NCI-H2171 treated with DMSO at 0.1 percent for 48 hours (cell line): ENCODE measurements around the gene STK32C.
"Not testable (repeated sequence)": the region's sequence is repeated elsewhere in the genome, so short reads cannot be mapped to it uniquely, and the experiment has no call there.

ENCODE experiments used
- DNase-seq: peaks from one replicate; lab custom pipeline; 2025; lab: John Stamatoyannopoulos, UW

STK32C gene

DNA sequence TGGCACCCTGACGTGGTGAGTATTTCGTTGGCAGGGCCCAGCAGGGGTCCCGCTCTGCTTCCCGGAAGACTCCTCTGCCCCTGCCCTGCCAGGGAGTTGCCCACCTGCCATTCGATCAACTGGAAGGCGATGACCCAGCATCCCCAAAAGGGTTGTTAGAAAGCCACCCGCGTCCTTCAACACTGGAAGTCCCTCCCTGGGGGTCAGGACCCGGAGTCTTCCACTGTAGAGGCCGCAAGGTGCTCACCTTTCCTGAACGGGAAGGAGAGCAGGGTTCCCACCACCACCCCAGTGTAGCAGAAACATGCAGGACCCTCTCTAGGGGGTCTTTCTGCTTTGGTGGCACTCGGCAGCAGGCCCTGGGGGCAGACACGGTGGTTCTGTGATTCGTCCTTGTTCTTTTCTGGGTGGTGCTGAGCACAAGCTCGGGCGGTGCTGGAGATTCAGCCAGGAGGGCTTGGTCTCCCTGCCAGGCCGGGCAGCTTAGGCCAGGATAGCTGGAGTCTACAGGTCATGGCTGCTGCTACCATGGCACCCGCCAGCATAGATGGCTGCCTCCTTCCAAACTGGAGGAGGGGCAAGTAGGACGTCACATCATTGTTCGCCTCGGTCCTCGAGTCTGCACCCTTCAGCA lies 140.6 kb downstream of the STK32C start:
- no peak for DNase-seq

DNA sequence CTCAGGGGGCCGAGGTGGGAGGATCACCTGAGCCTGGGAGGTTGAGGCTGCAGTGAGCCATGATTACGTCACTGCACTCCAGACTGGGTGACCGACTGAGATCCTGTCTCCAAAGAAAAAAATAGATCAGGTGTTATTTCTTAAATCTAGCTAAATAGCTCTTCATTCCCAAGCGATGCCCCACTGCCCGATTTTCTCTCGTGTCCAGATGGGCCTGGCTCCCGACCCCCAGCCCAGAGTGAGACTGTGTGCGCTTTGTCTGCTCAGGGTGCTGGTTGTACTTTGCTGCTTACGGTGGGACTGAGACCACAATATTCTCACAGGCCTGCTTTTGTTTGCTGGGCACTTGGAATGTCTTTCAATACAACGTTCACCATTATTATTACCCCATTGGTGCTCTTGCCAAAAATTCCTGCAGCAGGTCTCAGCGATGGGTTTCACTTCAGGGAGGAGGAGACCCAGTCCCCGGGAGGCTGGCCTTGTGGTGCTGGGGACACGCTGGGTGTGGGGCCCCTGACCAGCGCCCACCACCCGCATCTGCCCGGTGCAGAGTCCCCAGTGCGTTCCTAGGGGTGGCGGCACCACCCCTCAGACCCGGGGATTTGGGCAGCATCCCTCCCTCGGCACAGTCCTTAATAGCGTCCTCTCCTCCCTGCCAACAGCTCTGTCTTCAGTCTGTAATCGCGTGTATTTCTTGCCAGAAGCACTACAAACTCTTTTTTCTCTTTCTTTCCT lies 141.4 kb downstream of the STK32C start:
- no peak for DNase-seq

DNA sequence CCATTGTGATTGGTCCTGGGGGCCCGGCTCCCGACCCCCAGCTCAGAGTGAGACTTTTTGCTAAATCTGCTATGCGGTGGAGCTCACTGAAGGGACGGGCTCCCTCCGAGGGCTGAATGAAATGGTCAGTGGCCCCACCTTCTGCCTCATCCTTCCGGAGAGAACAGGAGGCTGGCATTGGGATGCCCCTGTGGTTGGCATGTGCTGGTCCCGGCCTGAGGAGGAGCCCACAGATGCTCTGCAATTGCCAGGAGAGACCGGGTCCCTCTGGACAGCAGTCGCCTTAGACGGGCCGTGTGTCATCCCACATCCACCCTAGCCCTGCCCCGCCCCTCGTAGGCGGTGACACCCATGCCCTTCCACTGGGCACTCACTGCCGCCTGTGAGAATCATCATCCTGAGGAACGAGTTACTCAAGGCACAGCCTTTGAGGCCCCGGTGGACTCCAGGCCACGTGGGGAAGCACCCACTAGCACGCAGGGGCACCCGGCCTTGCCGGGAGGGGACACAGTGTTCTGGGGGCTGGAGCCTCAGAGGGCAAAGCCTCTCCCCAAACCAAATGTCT lies 142.3 kb downstream of the STK32C start:
- DNase-seq, result no peak

DNA sequence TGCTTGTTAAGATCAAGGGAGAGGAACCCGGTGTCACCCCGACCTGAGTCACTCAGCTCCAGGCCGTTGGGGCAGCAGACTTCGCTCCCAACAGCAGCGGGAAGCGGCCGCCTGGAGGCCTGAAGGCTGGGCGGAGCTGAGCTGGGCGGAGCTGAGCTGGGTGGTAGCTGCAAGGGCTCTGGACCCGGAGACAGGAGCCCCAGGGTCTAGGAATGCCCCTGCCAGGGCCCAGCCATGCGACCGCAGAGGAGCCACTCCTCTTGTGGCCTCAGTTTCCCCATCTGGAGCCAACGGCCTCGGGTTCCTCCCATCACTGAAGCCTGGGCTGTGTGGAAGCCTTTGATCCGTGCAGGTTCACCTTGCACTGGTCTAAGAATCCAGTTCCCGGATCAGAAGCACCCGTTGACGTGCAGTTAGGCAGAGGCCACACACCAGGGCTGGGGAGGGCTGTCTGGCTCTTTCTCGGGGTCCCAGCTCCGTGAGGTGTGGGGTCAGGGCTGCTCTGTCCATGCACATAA lies 142.9 kb downstream of the STK32C start:
- DNase-seq, result no peak

DNA sequence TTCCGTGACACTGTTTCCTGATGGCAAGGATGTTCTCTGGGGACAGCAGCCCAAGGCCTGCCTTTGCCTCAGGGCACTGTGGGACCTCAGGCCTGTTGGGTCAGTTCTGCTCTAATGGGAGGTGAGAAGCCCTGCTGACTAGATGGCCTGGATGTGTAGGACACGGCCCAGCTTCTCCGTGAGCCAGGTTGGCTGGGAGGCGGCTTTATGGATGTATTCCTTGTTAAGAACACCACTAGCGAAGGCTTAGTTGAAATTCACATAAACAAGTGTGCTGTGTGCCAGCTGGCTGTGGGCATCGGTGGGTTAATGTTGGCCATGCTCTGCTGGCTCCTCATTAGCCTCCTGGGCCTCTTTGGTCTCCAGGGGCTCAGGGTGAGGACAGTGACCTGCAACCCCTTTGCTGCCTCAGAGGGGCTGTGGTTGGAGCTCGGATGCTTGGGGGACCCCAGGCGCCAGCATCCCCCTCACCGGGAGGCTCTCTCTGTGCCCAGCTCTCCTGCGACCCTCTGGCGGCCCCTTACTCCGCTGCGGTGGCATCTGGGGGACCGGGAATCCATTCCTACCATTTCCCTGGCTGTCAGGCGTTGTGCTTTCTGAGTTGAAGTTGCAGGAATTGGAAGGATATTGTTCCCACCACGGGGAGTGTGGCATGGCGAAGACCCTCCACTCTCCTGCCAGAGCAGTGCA lies 143.8 kb downstream of the STK32C start:
- DNase-seq, result no peak

DNA sequence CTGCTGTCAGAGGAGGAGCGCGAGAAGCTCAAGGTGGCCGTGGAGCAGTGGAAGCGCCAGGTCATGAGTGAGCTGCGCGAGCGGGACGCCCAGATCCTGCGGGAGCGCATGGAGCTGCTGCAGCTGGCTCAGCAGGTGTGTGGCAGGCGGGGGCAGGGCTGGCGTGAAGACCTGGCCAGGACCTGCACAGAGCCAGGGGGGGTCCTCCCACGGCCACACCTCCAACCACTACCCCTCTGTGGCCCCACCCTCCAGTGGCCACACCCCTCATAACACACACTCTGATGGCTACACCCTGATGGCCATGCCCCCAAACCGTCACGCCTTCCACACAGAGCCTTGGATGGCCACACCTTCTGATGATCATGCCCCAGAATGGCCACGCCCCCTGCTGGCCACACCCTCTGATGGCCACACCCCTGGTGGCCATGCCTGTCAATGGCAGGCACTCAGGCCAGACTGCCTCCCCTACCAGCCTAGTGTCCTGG lies 144.4 kb downstream of the STK32C start:
- DNase-seq, result peak; percentile 41

DNA sequence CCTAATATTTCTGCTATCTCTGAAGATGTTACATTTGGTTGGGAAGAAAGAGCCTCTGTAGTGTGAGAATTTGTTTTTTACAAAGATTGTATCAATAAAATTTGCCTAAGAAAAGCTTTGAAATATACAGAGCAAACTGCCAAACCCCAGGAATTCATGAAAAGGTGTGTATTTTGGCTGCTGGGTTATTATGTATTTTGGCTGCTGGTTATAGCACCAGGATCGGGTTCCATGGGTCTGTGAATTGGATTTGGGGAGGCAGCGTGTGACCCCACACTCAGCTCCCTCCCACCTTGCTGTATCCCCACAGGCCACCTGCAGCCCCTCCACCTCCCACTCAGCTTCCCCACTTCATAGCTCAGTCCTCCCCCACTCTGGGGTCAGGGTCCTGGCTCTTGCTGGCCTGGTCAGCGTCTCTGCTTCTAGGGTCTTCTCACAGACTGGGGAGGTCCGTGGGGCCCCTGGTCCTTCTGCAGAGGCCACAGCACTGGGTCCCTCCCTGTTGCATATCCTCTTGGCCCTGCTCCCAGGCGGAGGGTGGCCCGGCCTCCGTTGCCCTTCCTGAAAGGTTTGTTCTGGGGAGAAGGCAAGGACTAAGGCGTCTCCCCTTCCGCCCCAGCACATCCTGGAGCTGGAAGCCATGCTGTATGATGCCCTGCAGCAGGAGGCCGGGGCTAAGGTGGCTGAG lies 145.0 kb downstream of the STK32C start:
- DNase-seq, result no peak

DNA sequence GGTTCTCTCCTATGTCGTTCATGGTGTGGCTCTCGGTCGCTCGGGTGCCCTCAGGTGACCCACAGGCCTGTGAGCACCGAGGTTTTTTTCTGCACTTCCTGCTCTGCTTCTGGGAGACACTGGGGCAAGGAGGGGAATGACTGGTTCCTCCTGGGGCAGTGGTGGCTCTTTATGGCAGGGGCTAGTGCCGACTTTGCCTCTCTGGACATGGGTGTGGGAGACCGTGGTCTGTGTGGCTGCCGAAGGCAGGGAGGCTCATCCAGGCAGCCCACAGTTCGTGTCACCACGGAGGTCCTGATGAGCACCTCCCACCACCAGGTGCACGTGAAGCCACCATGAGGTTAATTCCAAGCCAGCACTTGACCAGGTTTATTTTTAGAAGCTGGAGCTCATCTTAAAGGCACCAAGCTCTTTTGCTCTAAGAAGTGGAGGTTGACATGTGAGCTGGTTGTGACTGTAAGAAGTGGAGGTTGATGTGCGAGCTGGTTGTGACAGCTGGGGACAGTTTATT lies 145.7 kb downstream of the STK32C start:
- DNase-seq, result peak; percentile 7

DNA sequence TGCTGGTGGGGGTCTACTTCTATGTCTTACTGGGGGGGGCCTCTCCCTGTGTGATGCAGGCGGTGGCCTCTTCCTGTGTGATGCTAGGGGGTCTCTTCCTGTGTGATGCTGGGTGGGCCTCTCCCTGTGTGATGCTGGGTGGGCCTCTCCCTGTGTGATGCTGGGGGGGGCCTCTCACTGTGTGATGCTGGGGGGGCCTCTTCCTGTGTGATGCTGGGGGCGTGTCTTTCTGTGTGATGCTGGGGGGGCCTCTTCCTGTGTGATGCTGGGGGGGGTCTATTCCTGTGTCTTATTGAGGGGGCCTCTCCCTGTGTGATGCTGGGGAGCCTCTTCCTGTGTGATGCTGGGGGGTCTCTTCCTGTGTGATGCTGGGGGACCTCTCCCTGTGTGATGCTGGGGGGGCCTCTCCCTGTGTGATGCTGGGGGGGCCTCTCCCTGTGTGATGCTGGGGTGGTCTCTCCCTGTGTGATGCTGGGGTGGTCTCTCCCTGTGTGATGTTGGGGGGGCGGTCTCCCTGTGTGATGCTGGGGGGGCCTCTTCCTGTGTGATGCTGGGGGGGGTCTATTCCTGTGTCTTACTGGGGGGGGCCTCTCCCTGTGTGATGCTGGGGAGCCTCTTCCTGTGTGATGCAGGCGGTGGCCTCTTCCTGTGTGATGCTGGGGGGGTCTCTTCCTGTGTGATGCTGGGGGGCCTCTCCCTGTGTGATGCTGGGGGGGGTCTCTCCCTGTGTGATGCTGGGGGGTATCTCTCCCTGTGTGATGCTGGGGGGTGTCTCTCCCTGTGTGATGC lies 146.7 kb downstream of the STK32C start:
- DNase-seq, result not testable (repeated sequence)

DNA sequence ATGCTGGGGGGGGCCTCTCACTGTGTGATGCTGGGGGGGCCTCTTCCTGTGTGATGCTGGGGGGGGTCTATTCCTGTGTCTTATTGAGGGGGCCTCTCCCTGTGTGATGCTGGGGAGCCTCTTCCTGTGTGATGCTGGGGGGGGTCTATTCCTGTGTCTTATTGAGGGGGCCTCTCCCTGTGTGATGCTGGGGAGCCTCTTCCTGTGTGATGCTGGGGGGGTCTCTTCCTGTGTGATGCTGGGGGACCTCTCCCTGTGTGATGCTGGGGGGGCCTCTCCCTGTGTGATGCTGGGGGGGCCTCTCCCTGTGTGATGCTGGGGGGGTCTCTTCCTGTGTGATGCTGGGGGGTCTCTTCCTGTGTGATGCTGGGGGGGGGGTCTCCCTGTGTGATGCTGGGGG lies 147.5 kb downstream of the STK32C start:
- DNase-seq, result not testable (repeated sequence)

DNA sequence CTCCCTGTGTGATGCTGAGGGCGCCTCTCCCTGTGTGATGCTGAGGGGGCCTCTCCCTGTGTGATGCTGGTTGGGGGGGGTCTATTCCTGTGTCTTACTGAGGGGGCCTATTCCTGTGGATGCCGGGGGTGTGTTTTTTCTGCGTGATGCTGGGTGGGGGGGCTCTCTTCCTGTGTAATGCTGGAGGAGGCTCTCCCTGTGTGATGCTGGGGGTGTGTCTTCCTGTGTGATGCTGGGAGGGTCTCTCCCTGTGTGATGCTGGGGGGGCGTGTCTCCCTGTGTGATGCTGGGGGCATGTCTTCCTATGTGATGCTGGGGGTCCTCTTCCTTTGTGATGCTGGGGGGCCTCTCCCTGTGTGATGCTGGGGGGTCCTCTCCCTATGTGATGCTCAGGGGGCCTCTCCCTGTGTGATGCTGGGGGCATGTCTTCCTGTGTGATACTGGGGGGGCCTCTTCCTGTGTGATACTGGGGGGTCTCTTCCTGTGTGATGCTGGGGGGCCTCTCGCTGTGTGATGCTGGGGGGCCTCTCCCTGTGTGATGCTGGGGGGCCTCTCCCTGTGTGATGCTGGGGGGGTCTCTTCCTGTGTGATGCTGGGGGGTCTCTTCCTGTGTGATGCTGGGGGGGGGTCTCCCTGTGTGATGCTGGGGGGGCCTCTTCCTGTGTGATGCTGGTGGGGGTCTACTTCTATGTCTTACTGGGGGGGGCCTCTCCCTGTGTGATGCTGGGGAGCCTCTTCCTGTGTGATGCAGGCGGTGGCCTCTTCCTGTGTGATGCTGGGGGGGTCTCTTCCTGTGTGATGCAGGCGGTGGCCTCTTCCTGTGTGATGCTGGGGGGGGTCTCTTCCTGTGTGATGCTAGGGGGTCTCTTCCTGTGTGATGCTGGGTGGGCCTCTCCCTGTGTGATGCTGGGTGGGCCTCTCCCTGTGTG lies 148.2 kb downstream of the STK32C start:
- not testable (repeated sequence) for DNase-seq

DNA sequence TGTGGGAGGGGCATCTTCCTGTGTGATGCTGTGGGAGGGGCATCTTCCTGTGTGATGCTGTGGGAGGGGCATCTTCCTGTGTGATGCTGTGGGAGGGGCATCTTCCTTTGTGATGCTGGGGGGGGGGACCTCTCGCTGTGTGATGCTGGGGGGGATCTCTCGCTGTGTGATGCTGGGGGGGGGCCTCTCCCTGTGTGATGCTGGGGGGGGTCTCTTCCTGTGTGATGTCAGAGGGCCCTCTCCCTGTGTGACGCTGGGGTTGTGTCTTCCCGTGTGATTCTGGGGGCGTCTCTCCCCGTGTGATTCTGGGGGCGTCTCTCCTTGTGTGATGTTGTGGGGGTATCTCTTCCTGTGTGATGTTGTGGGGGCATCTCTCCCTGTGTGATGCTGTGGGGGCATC lies 148.9 kb downstream of the STK32C start:
- no peak for DNase-seq

DNA sequence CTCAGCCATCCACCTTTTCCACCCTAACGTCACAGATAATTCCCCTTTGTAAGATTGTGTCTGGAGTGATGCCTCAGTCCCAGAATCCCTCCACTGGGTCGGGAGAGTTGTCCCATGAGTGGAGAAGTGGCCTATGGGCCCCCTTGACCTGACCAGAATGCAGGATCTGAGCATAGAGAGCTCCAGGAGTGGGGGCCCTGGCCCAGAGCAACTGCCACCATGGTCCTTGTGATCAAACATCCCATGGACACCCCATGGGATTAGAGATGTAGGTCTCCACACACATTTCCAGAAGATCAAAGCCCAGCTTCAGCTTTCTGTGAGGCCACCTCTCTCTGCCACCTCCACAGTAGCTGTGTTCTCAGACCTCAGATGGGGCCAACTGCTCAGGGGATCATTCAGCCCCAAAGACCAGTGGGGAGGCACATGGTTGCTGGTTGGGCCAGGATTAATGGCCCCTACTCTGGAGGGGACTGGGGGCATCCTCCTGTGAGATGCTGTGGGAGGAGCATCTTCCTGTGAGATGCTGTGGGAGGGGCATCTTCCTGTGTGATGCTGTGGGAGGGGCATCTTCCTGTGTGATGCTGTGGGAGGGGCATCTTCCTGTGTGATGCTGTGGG lies 149.5 kb downstream of the STK32C start:
- no peak for DNase-seq
